Measurements from ENCODE around the gene MYO1D. TPM values are rescaled to one million over a fixed set of nuclear protein-coding genes. Genes with fewer than 3 reads are reported as not detected.

MYO1D gene
- total and polyA plus RNA-seq, 8 donors = 22.0 to 92.8 (median 27.4) TPM

GRCh38 chr17:32464374-32464773, 412.6 kb downstream of the MYO1D start:
- Histone ChIP-seq H3K27ac (no peak overlapping the region), H3K4me1 (peaks cover 0 to 8% of the 10 kb centered on the region in 2 donors), H3K9me3 (no peaks in the 10 kb centered on the region), H3K27me3 (no peaks in the 10 kb centered on the region), H3K4me3 (no peak overlapping the region), H3K36me3 (peaks cover 0 to 92% of the 10 kb centered on the region in 2 donors)
- no peak for ATAC-seq
- intact Hi-C loops (cut with DNase I) = no loop called here
- no peak for DNase-seq
- no peak for TF ChIP-seq CTCF (IDR thresholded peaks at IDR 0.05)

- Histone ChIP-seq H3K27me3 (no peaks in the 10 kb centered on the region), H3K27ac (no peak overlapping the region), H3K4me1 (peaks cover 0 to 8% of the 10 kb centered on the region in 2 donors), H3K9me3 (no peaks in the 10 kb centered on the region), H3K4me3 (no peak overlapping the region), H3K36me3 (peaks cover 0 to 92% of the 10 kb centered on the region in 2 donors)
- no peak for TF ChIP-seq CTCF (IDR thresholded peaks at IDR 0.05)
- ATAC-seq (no peak), DNase-seq (no peak)
- intact Hi-C loops (cut with DNase I) = no loop called here
These were observed 413.6 kb downstream of the MYO1D start for GRCh38 chr17:32463304-32463703.

- Histone ChIP-seq H3K9me3 (no peaks in the 10 kb centered on the region), H3K27ac (no peak overlapping the region), H3K4me1 (peaks cover 0 to 8% of the 10 kb centered on the region in 2 donors), H3K36me3 (peaks cover 0 to 92% of the 10 kb centered on the region in 2 donors), H3K27me3 (no peaks in the 10 kb centered on the region), H3K4me3 (no peak overlapping the region)
- peak in 1 of 4 donors; percentile 34 for DNase-seq
- intact Hi-C loops (cut with DNase I) = no loop called here
- peak in 1 of 2 donors; percentile 42 for TF ChIP-seq CTCF (IDR thresholded peaks at IDR 0.05)
- peak; percentile 84 for ATAC-seq
These were observed 414.9 kb downstream of the MYO1D start for GRCh38 chr17:32461853-32462617.

GRCh38 chr17:32461498-32461852, 415.4 kb downstream of the MYO1D start:
- ATAC-seq (no peak), DNase-seq (no peak)
- intact Hi-C loops (cut with DNase I) = no loop called here
- Histone ChIP-seq H3K27me3 (no peaks in the 10 kb centered on the region), H3K36me3 (peaks cover 0 to 92% of the 10 kb centered on the region in 2 donors), H3K4me1 (peaks cover 0 to 8% of the 10 kb centered on the region in 2 donors), H3K9me3 (no peaks in the 10 kb centered on the region), H3K27ac (no peak overlapping the region), H3K4me3 (no peak overlapping the region)
- no peak for TF ChIP-seq CTCF (IDR thresholded peaks at IDR 0.05)

- DNase-seq (no peak), ATAC-seq (no peak)
- Histone ChIP-seq H3K27me3 (no peaks in the 10 kb centered on the region), H3K27ac (no peak overlapping the region), H3K9me3 (no peaks in the 10 kb centered on the region), H3K4me1 (peaks cover 0 to 8% of the 10 kb centered on the region in 2 donors), H3K4me3 (no peak overlapping the region), H3K36me3 (peaks cover 0 to 92% of the 10 kb centered on the region in 2 donors)
- TF ChIP-seq CTCF (IDR thresholded peaks at IDR 0.05) = no peak
- intact Hi-C loops (cut with DNase I) = no loop called here
These were observed 416.9 kb downstream of the MYO1D start for GRCh38 chr17:32460054-32460453.
